ENCODE measurements around the gene TRIM49B.
"Not testable (repeated sequence)": the region's sequence is repeated elsewhere in the genome, so short reads cannot be mapped to it uniquely, and the experiment has no call there.

TRIM49B gene, protein sequence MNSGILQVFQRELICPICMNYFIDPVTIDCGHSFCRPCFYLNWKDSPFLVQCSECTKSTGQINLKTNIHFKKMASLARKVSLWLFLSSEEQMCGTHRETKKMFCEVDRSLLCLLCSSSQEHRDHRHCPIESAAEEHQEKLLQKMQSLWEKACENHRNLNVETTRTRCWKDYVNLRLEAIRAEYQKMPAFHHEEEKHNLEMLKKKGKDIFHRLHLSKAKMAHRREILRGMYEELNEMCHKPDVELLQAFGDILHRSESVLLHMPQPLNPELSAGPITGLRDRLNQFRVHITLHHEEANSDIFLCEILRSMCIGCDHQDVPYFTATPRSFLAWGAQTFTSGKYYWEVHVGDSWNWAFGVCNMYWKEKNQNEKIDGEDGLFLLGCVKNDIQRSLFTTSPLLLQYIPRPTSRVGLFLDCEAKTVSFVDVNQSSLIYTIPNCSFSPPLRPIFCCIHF

DNA sequence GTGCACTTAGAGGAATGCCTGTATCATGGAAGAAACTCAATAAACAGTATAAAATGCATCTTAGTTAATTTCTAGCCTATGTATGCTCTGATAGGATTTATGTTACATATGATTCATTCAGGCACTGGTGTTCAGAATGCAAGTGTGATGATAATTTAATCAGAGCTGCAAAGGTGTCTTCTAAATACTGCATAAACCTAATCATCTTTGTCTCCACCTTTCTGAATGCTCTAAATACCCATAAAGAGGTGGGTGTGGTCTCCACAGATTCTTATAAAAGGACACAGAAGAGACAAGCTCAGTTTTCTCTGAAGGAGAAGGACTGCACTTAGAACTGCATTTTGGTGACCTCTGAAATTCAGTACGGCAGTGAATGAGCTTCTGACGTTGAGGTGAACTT is at the start of gene TRIM49B:
TRIM49B (plus strand) TSS at position 301 of the 400 bp plus-strand sequence. CDS start 2,777 bp downstream, outside the sequence.
- not testable (repeated sequence) for DNase-seq

- DNase-seq, result not testable (repeated sequence)
Measured at GRCh38 chr11:48983785-48984184, 44.8 kb upstream of the TRIM49B start, which contains the start of gene TRIM51G. TRIM51G (minus strand) TSS chr11:48983885; CDS start chr11:48981695, 2,190 bp downstream.

- DNase-seq, result not testable (repeated sequence)
Measured at GRCh38 chr11:49048229-49048628, 19.6 kb downstream of the TRIM49B start.

- not testable (repeated sequence) for DNase-seq
Measured at GRCh38 chr11:49049821-49050220, 21.2 kb downstream of the TRIM49B start.

- DNase-seq, result not testable (repeated sequence)
Measured at GRCh38 chr11:49059012-49059411, 30.4 kb downstream of the TRIM49B start, which contains the start of gene TRIM64C. TRIM64C (minus strand) TSS chr11:49059112; CDS start chr11:49059112, 0 bp downstream.

DNA sequence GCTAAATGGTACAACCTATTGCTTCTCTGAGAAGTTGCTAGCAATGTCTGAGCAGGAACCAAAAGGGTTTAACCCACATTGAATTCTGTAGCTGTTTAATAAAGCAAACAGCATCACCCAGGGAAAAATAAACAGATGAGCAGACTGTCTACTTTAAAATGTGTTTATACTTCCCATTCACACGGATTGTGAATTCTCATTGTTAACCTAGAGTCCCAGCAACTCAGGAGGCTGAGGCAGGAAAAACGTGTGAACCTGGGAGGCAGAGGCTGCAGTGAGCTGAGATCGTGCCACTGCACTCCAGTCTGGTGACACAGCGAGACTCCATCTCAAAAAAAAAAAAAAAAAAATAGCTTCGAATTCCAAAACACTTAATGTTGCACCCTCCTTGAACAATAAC is 41.3 kb downstream of the TRIM49B start:
- not testable (repeated sequence) for DNase-seq
